ENCODE results near the gene FBXL7.

The FBXL7 gene

DNA sequence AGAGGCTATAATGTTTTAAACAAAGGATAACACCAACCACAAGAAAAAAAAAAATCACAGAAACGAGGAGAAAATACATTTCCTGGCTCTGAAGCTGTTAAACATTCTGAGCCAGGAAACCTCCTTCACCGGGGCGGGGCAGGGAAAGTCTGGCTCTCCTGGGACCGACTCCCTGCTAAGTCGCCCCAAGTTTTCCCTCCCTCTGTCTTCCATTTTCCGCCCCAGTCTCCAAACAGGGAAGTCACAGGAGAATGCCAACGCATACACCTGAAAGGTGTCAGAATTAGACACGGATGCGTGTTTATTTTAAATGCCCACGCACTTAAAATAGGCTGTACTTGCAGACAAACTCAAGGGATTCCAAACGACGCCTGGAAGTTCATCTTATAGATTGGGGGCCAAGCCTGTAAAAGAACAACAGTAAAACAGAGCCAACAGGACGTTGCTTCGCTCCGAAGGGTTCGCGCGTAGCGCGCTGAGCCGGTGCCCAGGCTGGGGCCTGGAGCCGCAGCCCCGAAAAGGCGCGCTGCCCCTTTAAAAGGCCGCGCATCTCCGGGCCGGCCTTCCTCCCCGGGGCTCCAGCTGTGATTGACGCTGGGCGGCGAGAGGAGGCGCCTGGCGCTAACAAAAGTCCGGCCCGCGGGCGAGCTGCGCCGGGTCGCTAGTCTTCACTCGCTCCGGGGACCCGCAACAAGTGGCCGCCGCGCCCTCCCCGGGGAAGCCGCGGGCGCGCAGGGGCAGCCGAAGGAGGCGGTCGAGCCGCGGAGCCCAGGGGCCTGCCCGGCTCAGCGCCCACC lies at the start of gene FBXL7:
Gene FBXL7, plus strand, starts transcription at position 653 of the 797 bp plus-strand sequence.
- DNase-seq = peak; percentile 36

DNA sequence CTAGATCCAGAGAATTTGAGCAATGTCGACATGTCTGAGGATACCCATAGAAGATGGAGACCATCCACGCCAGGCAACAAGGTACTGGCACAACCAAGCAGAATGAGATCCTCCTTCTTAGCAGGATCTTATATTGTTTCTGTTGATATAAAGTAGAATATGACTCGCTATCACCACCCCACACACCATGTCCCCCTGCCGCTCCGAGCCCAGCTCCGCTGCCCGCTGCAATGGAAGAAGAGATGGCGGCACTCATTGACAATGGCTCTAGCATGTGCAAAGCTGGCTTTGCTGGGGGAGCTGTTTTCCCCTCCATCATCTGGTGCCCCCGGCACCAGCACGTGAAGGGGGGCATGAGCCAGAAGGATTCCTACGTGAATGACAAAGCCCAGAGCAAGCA lies 49.5 kb upstream of the FBXL7 start:
- DNase-seq = no peak

DNA sequence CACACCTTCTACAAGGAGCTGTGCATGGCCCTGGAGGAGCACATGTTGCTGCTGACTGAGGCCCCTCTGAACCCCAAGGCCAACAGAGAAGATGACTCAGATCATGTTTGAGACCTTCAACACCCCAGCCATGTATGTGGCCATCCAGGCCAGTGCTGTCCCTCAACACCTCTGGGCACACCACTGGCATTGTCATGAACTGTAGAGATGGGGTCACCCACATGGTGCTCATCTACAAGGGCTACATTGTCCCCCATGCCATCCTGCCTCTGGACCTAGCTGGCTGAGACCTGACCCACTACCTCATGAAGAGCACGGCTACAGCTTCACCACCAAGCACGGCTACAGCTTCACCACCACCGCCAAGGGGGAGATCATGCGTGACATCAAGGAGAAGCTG lies 49.0 kb upstream of the FBXL7 start:
- no peak for DNase-seq

DNA sequence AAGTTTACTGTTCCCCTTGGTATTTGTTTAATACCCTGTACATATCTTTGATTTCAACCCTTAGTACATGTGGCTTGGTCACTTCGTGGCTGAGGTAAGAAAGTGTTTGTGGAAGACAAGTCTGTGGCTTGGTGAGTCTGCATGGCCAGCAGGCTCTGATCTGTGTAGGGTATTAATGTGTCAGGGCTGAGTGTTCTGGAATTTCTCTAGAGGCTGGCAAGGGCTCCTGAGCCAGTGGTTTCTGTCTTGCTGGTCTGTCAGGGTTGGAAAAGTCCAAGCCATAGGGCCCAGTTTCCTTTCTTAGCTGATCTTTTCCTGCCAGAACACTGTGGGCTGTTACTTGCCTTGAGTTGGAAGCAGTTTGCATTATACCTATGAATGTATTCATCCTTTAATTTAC lies 48.0 kb upstream of the FBXL7 start:
- no peak for DNase-seq

DNA sequence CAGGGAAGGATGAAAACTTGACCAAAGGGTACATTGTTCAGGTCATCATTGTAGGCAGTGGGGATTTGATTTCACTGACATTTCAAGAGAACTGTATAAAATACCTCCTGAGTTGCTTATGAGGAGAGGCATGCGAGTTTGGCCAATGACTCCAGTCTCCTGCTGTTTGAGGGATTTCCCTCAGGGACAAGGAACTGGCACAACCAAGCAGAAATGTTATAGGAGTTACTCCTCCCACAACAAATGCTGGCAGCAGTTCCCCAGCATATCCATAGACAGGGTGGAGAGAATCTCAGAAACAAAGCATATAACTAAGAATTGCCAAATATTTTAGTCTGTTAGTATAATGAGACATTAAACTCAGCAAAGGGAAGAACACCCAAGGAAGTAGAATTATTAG lies 47.2 kb upstream of the FBXL7 start:
- no peak for DNase-seq

DNA sequence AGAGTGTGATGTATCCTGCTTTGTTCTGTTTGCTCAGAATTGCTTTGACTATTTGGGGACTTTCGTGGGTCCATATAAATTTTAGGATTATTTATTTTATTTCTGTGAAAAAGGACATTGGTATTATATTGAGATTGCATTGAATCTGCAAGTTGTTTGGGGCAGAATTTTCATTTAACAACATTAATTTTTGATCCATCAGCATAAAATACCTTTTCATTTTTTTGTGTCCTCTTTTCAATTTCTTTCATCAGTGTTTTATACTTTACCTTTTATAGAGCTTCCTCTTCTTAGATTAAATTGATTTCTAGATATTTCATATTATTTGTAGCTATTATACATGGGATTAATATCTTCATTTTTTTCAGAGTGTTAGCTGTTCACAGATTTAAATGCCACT lies 40.8 kb upstream of the FBXL7 start:
- DNase-seq = no peak

DNA sequence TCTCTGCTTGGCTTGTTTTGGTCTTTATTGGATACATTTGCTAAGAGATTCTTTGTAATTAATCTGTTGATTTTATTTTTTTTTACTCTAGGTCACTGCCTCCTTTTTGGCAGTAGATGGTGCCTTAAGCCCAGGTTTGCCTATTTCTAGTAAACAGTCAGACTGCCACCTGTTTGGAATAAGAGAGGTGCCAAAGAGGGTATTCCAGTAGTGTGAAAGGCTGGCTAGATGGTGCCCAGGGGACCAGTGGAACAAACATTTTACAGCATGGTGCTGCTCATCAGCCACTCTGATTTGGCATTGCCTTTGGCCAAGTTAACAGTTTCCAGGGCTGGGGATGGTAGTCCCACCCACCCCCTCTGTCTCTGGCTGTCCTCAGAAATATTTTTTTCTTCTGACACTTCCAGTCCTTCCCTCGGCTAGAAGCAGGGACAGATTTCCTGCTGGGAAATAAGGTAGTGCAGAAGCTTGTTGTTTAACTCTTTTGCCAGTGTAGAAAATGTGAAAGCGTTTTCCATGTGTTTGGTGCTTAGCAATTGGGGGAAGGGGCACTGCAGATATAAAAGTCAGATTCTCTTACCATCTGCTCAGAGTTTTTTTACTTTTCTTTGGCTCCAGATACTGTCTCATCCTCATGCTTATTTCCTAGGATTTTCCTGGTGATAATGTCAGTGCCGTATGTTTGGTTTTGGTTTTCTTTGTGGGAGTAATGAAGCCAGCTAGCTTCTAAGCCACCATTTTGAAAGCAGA lies 36.6 kb upstream of the FBXL7 start:
- peak; percentile 81 for DNase-seq

DNA sequence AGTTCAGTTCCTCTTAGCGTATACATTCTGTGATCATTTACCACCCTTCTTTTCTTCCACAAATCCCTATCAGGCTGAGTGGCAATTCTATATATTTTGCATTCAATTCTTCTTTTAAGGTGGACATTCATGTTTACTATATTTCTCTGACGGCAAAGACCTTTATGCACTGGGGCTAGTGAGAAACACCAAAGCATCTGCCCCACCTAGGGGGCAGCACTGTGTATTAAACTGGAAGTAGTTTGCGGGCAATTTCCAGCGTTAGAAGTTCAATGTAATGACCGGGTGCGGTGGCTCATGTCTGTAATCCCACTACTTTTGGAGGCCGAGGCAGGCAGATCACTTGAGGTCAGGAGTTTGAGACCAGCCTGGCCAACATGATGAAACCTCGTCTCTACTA lies 27.9 kb upstream of the FBXL7 start:
- DNase-seq = no peak

DNA sequence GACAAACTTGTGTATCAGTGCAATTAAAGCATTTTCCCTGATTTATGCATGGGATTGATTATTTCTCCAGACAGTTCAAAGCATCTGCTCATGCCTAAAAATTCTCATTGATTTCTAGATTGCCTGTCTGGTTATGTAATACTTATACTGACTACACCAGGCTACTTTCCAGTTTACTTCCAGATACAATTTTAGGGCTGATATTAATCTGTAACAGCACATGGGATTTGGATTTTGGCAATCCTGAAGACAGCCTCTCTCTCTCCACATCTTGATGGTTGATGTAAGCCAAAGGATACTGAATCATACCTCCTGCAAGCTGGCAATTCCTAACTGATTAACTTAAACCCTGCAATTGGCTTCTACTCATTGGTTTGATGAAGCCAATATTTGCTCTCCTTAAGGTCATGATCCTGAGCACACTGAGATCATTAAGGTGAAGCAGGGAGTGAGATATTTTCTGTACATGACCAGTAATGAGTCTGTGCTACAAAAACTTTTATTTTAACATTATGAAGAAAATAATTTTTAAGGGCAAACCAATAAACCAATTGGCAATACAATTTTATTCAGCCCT lies 25.7 kb upstream of the FBXL7 start:
- DNase-seq = no peak

DNA sequence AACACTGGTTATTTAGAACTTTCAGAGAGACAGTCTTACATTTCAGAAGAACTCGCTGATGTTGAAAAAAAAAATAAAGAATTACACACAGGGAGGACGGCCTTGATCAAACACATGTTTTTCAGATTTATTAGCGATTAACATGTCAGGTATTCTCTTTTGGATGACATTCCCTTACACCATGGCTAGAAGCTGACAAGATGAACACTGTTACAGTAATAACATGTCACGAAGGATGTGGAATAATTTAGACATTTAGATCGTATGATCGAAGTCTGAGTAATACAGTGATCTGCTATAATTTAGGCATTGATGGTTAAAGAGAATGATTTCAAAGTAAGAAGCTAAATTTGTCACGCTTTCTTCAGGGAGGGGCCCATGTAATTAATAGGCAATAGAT lies 24.6 kb upstream of the FBXL7 start:
- DNase-seq = no peak

DNA sequence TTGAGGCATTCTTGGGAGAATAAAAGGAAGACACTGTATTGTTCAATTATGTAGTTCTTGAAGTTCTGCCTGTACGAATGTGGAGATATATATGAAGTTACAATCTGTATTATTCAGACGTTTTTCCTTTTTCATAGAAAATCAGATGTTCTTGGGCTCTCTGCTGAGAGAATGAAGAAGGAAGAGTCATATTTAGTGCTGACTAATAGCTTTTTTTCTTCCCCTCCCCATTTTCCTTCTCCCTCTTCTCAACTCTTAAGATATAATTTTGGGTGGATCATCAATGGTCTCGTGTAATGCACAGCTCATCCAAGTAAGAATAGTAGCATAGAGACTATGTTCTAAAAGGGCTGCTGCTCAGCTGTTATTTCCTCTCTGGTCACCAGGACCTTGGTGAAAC lies 23.0 kb upstream of the FBXL7 start:
- DNase-seq = no peak

DNA sequence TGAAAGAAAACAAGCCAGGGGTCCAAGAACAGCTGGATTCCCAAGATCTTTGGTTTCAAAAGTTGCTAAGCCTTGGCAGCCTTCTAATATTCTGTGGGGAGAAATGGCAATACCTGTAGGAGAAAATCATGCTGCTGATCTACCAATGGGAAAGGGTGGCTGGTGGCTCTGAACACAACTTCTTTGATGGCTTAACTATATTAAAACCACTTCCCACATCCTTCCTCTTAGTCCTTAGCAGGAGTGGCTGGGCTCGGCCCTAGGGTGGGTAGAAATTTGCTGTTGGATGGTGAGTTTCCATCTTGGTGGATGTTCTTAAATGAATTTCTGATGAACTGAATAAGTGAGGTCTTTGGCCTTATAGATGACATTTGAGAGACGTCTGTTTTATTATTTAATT lies 19.5 kb upstream of the FBXL7 start:
- no peak for DNase-seq

DNA sequence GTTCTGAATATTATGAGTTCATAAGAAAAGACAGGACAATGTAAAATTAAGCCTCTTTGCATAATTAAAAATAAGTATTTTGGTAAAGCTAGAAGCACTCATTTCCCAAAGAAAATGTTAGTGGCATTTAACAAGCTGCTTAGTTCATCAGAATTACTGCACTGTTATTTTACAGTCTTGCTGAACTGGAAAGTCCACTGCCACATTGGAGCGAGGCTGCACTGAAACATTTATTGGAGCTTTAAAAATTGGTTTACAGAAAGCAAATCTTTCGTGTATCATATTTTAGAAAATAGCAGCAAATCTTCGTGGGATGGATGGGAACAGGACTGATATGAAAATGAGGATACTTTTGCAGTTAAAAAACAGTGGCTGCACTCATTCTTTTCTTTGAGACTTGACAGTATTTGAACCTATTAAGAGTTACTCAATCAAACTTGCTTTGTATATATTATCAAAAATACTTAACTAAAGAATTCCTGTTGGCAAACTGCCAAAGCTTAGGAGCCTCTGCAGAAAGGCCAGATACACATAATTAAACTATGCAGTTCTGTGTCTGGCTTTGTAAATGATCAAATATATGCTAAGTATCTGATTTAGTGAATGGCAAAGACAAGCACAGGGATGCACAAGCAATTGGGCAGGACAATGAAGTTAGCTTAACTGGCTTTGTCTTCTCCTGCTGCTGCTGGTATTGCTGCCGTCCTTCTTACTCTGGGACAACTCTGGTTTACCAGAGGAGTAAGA lies 16.5 kb upstream of the FBXL7 start:
- no peak for DNase-seq

DNA sequence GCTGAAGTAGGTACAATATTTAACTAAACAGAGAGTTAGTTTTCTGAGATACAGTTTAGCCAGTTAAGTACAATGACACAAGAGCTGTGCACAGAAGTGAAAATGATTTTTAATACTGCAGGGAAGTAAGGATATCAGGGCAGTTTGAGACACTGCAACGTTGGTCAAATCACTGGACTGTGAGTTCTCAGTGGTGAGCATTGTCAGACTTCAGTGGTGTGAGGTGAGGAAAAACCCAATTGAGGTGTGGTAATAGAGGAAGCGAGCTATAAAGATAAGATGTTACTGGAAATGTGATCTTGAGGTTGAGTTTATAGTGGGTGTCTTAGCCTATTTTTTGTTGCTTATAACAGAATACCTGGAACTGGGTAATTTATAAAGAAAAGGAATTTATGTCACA lies 12.8 kb upstream of the FBXL7 start:
- no peak for DNase-seq

DNA sequence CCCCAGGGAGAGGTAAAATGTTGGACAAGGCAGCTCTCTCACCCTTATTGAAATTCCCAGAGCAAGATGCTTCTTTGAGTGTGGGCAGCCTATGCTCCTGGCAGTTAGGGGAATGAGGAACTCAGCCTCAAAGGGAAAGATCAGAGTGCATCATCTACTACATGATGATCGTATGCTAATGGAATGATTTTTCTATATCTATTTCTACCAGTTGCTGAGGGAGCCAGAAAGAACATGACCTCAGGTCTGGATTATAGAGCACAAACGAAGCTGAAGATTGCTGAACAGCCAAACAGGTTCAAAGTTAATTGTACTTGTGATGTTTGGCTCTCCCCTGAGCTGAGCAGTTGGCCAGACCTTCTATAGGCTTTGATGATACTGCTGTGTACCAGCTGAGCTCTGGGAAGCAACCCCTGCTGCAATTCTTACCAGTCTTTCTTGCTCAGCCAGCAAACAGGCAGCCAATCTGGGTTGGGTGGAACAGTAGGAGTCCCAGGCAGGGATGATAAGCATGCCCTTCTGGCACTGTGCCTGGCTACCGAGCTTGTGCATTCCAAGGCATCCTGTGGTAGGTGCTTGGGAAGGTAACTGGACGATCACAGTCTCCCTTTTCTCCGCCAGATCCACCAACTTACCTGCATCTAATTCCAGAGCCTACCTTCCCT lies 10.3 kb upstream of the FBXL7 start:
- no peak for DNase-seq

DNA sequence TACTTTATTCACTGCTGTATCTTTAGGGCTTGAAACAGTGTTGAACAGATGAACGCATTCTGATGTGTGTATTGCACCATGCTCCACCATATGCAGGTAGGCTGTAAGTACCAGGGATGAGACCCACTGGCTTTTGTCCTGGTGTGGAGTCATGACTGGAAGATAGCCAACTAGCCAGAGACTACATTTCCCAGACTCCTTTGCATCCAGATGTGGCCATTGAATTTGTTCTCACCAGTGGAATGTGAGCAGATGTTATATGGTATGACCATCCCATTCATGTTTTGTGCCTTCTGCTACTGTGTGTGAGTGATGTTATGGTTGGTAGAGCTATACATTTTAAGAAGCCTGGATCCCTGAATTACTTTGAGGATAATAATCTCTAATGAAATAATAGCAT lies 7.4 kb upstream of the FBXL7 start:
- no peak for DNase-seq

DNA sequence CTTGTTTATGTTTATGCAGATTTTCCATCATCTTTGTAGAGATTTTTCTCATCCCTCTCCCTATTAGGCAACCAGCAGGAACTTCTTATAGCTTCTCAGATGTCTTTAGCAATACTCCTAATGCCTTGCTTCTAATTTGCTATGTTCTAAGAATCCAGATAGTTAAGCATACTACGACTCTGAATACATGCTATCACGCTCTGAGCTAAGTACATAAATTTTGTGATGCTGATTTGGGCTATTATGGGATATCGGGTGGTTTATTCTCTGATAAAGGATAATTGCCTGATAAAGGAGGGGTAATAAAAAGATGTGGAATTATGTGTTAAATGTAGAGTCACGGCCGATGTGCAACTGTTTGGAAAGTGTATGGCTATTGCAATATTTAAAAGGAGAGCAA lies 6.5 kb upstream of the FBXL7 start:
- no peak for DNase-seq

DNA sequence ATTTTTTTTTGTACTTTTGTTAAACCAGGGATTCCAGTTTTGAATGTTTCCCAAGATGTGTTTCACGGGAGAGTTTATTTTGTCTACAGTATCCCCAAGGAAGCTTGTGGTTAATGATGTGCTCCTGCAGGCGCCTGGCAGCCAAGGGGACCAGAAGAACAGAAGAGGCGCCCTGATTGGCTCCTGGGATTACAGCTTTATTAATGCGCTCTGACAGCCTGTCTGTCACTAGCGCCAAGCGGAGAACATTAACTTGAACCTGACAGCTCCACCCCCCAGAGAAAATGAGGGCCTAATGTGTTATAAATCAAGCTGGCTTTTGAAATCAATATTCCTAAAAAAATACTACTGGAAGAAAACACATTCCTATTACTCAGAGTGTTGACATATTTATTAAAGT lies 5.0 kb upstream of the FBXL7 start:
- DNase-seq = no peak

DNA sequence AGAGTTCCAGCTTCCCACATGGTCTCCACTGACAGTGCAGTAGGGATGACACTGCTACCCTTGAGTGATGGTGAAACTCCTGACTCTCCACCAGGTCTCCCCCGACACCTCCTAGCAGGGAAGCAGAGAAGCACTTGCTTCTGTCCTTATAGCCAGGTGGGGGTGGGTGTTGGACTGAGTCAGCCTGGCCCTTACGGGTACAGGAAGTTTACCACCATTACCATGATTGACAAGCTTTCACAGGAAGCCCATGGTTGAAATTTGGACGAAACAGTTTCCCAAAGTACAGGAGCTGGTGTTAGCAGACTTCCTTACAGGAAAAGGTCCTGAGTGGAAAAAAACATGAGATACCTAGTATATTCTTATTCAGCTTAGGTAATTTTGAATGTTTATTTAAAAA lies 3.1 kb upstream of the FBXL7 start:
- no peak for DNase-seq

DNA sequence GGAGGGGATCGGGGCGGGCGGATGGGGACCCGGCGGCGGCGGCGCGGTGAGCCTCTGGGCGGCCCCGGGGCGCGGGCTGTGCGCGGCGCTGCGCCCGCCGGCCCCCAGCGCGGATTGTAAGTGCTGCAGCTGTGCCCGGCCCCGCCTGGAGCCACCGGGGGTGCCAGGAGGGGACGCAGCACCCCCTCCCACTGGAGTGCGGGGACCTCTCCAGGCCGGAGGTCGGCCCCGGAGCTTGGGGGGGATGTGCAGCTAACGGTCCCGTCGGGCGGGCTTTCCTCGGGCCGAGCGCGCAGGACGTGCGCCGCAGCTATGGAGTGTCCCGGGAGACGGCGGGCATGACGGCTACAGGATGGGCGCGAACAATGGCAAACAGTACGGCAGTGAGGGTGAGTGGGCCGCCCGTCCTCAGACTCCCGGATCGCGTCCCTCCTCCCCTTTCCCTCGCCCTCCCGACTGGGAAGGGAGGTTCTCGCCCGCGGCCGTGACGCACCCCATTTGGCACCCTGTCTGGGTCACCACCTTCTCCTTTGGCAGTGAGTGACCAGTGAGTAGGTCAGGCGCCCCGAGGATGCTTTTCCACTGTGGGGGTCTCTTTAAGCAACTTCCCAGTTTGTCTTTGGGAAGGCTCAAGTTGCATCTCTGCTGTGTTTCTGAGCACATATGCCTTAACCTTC lies 483 bp downstream of the FBXL7 start:
- no peak for DNase-seq

DNA sequence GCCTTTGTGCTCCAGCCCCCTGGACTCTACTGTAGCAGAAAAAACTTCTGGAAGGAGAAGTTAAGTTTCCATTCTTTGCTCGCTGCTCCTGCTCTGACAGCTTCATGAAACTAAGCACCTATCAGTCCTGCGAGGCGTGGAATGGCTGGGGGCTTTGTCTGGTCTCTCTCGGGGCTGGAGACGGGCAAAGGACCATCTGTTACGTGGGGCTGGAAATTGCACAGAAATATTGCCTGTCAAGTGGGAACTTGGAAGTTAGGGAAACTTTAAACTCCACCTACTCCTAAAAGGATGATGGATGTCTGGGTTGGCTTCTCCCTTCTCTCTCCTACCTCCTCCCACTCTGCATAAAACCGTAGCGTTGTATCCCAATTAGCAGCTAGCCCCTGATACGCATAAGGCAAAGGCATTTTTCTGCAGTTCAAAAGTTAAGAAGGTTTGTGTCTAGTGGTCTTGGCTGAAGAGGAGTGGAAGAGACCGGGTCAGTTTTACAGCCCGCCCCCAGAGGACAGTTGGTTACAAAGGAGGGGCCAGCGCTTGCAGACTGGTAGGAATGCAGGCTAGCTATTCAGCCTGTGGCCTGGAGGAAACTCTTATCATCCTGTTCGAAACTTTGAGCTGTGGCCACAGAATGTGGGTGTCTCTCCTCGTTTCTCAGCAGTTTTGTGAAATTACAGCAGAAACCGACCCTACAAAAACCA lies 1.3 kb downstream of the FBXL7 start:
- peak; percentile 28 for DNase-seq

DNA sequence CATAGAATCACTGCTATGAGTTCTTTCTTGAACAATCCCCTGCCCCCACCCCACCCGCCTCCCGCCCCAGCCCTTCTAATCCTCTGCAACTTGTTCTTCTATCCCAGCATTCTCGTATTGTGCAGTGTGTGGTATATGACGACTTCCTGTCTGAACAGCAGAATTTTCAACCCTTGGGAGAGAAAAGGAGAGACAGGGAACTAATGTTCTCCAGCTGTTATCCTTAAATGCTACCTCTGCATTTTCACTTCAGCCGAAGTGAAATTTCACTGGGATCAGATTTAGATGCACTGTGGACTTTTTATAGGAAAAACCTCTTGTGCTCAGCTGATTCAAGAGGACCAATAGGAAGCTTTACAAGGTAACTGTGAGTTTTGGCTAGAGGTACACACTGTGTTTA lies 2.2 kb downstream of the FBXL7 start:
- DNase-seq = no peak
